Fibroblast of pulmonary artery (primary cell): ENCODE data around the gene PRKAG2.
A peak's percentile ranks its signal among the peaks of the same experiment; 100 is the strongest.
"Not testable (repeated sequence)": the region's sequence is repeated elsewhere in the genome, so short reads cannot be mapped to it uniquely, and the experiment has no call there.

Source experiments
- DNase-seq: peaks from one replicate; pipeline ENCODE4 v3.0.0-alpha.2; 2010; ENCODE audit warnings: low read depth
- H3K4me3 ChIP-seq: replicated peaks from 2 replicates; pipeline ENCODE4 v1.5.1; 2011; ENCODE audit warnings: low read depth, mild to moderate bottlenecking, control low read depth, low read length, moderate library complexity
- CTCF ChIP-seq: IDR thresholded peaks from 2 replicates; pipeline ENCODE4 v1.5.1; 2011; ENCODE audit warnings: mild to moderate bottlenecking, control low read depth, low read length, inconsistent platforms; ENCODE audit errors: missing control alignments

The PRKAG2 gene

GRCh38 chr7:151786936-151787335 is 90.0 kb downstream of the PRKAG2 start:
- H3K4me3 ChIP-seq: no peak overlapping the region
- DNase-seq: no peak
- TF ChIP-seq CTCF: no peak

GRCh38 chr7:151786241-151786640 is 90.7 kb downstream of the PRKAG2 start:
- no peak for TF ChIP-seq CTCF
- DNase-seq: no peak
- no peak overlapping the region for H3K4me3 ChIP-seq

GRCh38 chr7:151785681-151785965 is 91.3 kb downstream of the PRKAG2 start:
- H3K4me3 ChIP-seq: no peak overlapping the region
- DNase-seq: no peak
- no peak for TF ChIP-seq CTCF

GRCh38 chr7:151784853-151785680 is 91.8 kb downstream of the PRKAG2 start:
- DNase-seq: no peak
- TF ChIP-seq CTCF: no peak
- H3K4me3 ChIP-seq: no peak overlapping the region

- TF ChIP-seq CTCF: no peak
- no peak for DNase-seq
- no peak overlapping the region for H3K4me3 ChIP-seq
Observed at GRCh38 chr7:151783958-151784575, 92.8 kb downstream of the PRKAG2 start.

- DNase-seq: peak; percentile 39
- peak; percentile 66 for TF ChIP-seq CTCF
- peak overlapping the region; percentile 34 for H3K4me3 ChIP-seq
Observed at GRCh38 chr7:151782598-151783448, 94.1 kb downstream of the PRKAG2 start.

GRCh38 chr7:151782256-151782597 is 94.7 kb downstream of the PRKAG2 start:
- H3K4me3 ChIP-seq, DNase-seq: not testable (repeated sequence)
